Activated T-cell treated with anti-CD3 and anti-CD28 coated beads for 48 hours (primary cell): ENCODE results near the gene C12orf75.
"Not testable (repeated sequence)": the region's sequence is repeated elsewhere in the genome, so short reads cannot be mapped to it uniquely, and the experiment has no call there.

Source experiments
- DNase-seq: peaks from one replicate; pipeline ENCODE4 v3.0.0-alpha.2; 2020; ENCODE audit warnings: low read depth

The C12orf75 gene

DNA sequence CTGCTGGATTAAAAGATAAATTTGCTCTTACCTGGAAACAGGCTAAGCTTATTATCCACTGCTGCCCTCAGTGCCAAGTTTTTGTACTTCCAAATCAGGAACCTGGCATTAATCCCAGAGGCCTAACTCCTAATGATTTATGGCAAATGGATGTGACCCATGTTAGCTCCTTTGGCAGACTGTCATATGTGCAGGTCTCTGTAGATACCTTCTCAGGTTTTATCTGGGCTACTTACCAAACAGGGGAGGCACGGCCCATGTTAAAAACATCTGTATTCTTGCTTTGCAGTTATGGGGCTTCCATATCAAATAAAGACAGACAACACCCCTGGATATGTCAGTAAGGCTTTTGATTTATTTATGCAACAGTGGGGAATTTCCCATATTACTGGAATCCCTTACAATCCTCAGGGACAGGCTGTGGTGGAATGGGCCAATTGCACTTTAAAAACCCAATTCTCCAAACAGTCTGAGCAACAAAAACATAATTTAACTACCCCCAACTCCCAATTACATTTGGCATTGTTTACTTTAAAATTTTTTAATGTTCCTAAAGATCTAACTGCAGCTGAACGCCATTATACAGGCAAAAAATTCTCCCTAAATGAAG, 19.9 kb upstream of the C12orf75 start:
- not testable (repeated sequence) for DNase-seq

DNA sequence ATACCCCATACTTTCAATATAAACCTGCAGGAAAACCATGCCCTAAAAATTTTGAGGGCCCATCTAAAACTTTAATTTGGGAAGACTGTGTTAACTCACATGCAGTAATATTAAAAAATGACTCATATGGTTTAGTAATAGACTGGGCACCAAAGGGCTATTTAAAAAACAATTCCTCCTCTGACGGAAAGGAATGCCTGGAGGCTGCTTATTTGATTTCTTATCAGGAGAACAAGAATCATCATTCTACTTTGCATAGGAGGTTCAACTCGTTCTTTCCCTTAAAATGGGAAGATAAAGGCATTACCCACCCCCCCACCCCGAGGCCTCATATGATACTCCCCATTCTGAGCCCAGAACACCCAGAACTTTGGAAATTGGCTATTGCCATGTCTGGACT, 18.6 kb upstream of the C12orf75 start:
- DNase-seq = not testable (repeated sequence)

DNA sequence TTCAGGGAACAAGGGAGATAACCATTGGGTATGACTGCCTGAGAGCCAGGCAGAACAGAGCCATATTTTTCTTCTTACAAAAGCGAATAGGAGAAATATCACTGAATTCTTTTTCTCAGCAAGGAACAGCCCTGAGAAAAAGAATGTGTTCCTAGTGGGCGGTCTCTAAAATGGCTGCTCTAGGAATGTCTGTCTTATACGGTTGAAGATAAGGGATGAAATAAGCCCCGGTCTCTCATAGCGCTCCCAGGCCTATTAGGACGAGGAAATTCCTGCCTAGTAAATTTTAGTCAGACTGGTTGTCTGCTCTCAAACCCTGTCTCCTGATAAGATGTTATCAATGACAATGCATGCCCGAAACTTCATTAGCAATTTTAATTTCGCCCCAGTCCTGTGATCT, 16.7 kb upstream of the C12orf75 start:
- DNase-seq = not testable (repeated sequence)

DNA sequence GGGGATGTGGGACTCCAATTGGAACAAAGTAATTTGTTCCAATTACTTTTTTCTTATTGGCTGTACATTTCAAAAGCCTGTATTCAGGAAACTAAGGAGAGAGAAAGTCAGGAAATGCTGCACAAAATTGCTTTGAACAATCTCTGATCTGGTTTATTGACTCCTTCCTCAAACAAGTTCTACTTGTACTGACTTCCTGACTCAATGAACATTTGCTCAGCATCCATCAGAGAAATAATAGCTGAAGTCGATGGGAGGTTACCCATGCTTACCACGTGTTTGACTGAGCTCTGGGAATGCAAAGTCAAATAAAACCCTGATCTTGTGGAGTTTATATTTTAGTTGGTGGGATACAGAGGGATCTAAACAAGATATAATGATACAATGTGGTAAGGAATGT, 15.4 kb upstream of the C12orf75 start:
- no peak for DNase-seq

DNA sequence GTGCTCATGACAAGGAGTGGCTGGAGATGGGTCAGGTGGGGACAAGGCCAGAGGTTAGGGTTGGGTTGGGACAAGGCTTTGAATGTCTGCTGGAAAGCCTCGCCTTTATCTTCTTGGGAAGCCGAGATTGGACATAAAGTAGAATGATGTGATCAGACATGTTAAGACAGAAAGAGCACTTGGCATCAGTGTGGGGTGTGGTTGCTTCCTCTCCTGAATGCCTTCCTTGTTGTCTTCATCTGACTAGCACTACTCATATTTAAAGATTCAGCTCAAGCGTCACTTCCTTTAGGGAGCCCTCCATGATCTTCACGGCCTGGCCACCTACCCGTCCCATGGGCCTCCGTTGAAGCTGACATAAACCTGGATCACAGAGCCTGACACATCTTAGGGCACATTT, 14.8 kb upstream of the C12orf75 start:
- DNase-seq = no peak

DNA sequence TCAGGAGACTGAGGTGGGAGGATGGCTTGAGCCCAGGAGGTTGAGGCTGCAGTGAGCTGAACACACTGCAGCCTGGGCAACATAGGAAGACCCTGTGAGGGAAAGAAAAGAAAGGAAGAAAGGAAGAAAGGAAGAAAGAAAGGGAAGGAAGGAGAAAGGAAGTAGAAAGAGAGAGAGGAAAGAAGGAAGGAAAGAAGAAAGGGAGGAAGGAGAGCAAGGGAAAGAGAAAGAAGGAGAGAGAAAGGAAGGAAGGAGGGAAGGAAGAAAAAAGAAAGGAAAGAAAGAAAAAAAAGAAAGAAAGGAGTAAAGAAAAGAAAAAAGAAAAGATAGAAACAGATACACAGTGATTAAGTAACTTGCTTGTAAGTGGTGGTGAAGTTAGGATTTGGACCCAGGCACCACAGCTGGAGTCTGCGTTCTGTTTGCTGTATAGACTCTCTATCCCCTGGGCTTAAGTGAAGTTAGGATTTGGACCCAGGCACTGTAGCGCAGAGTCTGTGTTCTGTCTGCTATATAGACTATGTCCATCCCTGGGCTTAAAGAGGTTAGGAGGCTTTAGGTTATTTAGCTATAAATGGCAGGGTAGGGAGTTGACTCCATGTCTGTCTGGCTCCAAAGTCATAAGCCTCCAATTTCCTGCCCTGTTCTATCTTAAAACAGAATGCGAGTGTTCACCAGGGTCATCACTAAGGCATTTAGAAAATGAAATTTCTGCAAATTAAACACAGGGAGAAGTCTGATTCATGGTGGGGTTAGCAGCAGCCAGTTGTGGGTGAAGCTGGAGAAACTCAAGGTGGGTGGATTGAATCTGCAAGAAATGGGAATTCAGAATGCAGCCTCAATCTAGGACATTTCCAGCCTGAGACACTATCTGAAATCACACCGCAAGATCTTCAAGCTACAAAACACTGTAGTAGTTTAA, 13.3 kb upstream of the C12orf75 start:
- no peak for DNase-seq

DNA sequence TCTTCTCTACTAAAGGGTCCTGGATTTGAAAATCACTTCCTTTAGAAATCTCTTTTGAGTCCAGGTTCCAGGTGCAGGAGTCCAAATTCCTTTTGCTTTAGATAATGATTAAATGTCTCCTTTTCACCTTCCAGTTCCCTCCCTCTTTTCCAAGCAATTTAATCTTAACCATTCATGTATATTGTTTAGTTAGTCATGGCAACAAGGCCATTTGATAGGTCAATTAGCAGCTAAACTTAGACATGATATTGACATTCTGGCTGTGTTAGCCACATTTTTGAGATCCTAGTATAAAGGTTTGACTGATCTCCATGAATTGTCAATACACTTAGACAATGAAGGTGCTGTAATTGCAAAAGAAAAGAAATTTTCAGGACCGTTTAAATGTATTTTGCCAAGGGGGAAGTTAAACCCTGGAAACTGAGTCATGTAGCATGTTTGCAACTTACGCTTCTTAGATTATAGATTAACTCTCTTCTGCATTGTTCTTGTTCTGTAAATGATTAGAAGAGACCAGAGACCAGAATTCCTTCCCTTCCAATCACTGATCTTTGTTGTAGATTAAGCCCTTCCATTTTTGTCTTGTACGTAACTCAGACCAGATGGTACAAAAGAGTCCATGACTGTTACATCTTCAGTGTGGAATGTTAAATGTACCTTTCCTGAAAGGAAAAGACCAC, 12.4 kb upstream of the C12orf75 start:
- DNase-seq = no peak

DNA sequence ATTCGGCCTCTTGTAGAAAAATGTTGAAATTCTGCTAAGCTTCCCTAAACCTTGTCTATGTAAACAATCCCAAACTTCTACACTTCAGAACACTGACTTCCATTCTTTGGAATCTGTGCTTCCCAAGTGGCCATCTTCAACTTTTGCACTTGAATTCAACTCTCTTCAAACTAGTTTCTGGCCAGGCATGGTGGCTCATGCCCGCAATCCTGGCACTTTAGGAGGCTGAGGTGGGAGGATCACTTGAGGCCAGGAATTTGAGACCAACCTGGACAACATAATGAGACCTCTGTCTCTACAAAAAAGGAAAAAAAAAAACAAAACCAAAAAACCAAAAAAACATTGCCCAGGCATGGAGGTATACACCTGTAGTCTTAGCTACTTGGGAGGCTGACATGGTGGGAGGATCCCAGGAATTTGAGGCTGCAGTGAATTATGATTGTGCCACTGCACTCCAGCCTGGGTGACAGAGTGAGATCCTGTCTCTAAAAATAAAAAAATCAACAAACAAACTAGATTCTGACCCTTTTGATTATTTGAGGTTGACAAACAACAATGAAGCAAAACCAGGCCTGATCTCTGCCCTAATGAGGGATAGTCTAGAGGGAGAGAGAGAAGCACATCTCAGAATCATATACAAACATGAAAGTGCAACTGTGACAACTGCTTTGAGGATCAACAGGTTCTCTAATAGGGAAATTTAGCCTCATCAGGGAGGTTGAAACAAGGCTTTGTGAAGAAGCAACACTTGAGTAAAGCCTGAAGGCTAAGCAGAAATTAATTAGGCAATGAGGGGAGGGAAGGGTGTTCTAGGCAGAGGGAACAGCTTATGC, 11.6 kb upstream of the C12orf75 start:
- DNase-seq = no peak

DNA sequence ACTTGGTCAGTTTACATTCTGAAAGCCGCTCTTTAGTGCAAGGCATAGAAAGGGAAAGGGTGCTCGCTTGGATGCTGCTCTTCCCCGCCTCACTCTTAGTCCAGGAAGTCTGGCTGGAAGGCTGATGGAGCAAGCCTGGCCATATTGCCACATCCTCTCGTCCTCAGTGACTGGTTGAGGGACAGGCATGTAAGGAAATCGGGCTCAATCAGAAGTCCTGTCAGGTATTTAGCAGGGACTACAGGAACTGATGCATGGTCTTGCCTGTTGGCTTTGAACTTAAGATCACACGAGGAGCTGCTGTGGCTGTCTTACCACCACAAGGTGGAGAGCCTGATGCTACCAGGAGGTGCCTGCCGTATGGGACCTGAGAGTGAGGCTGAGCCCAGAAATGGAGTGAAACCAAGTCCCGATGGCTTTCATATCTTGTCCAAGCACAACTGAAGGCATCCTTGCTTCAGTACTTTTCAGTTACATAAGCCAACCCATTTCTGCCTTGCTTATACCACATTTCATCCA, 10.7 kb upstream of the C12orf75 start:
- no peak for DNase-seq

DNA sequence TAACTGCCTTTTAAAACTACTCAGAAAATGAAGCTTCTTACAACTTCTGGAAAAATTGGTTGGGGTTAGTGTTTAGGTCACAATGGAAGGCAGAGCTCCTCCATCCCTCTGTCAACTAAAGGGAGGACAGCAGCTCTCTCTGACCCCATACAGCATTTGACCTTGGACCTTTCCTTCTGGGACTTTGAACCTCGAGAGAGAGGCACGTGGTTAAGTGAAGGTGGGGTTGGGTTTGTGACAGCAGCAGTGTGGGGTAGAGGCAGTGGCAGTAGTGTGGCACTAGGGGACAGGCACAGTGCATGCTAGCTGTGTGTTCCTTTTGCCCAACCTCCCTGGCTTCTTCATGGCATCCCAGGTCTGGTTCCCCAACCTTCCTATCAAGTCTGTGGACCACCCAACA, 9.4 kb upstream of the C12orf75 start:
- no peak for DNase-seq

DNA sequence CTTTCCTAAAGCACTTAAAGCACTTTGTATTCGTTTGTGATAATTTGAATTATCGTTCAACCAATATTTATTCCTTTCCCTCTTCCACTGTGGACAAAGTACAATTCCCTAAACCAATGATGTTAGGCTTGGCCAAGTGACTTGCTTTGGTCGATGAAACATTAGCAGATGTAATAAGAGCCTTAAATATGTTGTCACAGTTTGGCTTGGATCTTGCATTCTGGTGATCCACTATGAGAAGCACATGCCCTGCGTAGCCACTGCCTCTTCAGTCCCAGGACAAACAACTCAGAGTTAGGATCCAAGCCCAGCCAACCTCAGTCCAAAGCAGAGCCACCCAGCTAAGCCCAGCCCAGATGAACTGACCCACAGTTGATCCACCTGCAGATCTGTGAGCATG, 8.4 kb upstream of the C12orf75 start:
- DNase-seq = no peak

DNA sequence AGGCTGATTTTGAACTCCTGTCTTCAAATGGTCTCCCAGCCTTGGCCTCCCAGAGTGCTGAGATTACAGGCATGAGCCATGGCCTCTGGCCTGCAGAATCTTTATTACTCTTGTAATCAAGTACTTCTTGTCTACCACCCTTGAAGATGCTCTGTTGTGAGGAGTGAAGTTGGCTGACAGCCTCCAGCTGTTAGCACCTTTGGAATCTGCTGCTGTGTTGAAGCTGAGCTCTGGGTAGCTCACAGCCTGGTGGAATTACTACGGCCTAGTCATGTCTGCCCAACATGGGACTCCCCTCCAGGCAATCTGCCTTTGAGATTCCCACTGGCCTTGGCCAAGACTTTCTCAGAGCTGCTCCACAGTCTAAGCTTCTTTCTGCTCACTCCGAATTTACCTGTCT, 5.8 kb upstream of the C12orf75 start:
- DNase-seq = no peak

DNA sequence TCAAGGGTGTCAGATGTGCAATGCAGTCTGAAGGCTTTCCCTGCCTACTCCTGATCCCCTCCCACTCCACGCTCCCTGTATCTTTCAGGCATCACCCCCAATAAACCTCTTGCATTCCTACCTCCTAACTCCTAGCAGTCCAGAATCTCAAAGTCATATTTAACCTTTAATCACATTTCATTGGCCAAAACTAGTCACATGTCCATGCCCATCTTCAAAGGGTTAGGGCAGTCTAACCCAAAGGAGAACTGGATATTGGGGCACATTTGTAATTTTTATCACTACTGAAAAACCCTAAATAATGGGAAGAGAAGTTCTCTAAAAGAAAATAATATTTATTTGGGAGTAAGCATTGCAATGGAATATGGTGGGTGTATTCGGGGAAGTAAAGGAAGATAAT, 5.4 kb upstream of the C12orf75 start:
- DNase-seq = no peak

DNA sequence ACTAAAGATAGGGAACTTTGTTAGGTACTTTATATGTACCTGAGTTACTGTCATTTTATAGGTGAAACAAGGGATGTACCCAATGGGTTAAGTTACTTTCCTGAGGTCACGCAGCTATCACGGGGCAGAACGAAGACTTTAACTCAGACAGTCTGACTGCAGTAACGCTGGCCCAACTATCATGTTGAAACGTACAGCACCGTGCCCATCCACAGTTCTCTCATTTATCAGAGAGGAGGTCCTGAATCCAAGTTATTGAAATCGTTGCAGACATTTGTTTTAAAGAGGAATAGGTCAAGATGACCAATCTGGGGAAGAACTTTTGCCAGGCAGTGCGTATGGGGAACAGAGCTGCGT, 587 bp upstream of the C12orf75 start:
- no peak for DNase-seq

DNA sequence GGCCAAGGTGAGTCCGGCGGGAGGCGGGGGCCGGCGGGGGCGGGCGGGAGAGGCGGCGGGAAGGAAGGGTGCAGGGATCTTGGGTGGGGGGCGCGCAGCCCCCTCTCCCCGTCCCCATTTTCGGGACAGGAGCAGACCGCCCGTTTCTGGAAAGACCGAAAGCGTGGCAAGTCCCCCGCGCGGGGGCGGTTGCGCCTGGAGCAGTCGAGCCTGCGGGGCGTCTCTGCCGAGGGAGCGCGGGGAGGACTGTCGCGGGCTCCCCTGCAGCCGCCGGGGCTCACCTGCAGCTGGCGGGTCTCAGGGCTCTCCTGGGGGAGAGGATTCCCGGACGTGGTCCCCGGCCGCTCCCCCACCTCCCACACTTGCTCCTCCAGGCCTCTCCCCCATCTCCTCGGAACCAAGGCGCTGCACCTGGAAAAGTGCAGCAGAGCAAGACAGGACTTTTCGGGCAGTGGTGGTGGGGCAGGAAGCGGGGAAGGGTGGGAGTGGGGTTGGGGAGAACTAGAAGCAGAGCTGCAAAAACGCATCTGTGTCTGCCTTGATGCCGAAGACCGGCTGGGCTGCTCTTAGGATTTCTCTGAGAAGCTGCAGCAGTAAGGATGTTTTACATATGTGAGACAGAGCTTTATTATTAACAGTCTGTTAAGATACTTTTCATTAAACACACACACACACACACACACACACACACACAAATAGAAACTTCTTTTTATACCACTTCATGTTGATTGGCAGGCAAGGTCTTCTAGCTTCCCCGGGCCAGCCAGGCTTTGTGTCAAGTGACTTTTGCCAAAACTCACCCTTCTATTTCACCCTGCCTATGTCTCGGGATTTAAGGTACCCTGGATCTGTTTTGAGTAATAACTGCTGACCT, 677 bp downstream of the C12orf75 start:
- peak; percentile 34 for DNase-seq

DNA sequence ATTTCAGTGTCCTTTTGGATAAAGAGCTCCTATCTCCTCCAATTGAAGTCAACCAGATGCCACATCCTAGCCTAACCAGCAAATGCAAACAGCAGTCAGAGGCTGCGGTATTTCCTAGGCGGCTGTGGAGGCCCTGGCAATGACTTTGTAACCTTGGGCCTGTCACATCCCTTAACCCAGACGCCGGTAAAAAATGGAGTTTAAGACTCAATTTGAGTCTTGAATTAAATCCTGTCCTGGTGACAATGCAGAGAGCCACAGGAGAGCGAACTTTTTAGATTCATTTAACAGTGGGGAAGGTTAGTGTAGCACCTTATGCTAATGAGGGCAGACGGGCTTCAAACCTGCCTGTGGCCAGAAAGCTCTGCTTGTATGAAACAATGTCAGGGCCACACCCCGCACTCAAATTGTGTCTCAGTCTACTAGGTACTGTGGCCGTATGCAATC, 1.3 kb downstream of the C12orf75 start:
- DNase-seq = no peak

DNA sequence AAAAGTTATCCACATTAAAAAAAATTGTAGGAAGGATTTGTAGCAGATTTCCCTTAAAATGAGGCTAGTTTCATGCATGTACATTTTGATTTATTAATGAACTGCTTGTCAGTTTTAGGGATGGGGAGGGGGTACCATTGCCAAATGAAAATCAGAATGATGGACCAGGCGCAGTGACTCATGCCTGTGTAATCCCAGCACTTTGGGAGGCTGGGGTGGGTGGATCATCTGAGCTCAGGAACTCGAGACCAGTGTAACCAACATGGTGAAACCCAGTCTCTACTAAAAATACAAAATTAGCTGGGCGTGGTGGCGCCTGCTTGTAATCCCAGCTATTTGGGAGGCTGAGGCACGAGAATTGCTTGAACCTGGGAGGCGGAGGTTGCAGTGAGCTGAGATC, 1.8 kb downstream of the C12orf75 start:
- DNase-seq = not testable (repeated sequence)

DNA sequence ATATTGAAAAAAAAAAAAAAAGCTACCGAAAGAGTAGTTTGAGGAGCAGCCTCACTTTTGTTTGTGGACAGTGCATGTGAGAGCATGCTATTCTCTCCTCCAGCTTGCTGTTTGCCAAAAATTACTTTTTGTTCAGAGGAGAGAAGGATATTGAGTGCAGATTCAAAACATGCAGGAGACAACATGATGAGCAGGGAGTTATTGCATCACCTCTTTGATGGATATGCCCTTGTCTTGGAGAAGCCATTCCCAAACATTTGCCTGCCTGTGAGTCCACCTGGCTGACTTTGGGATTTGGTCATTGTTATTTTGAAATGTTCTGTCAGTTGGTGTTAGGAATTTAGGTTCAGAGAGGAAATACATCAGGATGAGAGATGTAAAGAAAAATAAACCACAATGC, 2.4 kb downstream of the C12orf75 start:
- DNase-seq = no peak

DNA sequence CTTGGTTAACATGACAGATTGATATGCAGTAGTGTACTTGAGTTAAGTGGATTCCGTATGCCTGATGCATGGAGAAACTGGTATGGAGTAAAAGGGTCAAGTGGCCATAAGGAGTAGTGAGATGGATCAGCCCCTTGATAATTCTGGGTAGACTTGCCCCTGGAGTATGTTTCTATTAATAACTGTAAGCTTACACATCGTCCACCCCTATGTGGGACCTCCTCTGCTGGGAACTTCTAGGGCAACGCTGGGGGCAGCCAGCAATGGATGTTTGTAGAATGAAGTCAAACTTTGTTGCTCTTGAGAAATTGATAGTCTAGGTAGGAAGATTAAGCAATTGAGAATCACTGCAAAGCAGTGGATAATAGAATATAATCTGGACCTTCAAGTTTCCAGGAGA, 3.5 kb downstream of the C12orf75 start:
- no peak for DNase-seq

DNA sequence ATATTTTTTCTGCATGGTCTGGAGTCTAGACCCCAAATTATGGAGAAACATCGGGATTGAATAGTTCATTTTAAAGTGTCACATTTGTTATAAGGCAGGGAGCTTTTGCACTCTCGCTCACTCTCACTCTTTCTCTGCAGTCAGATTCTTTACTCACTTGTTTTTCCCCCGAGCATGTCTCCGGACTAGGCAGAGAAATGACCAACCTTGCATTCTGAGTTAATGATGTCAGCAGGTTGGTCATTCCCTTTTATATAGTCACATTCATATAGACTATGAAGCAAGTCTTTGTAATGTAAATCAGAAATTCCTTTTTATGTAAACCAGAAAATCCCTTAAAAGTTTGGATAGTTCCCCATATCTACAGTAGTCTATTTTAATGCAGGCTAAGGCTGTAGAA, 4.1 kb downstream of the C12orf75 start:
- DNase-seq = no peak

DNA sequence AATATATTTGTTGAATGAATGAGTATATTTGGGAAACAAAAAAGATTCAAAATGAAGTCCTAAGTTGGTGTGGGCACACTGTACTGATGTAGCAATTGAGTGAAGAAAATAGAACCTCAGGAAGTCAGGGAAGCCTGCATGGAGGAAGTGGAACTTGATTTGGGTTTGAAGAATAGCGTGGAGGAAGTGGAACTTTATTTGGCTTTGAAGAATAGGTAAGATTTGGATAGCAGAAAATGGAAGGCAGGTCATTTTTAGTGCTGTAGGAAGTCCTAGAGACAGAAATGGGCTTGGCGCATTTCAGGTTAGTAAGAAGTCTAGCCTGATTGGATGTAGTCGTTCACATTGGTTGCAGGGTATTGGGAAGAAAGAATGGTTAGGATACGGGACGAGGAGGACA, 5.4 kb downstream of the C12orf75 start:
- DNase-seq = no peak
